Aorta (tissue), 5 donors: ENCODE data around the gene AMDHD1. TPM values are rescaled to one million over a fixed set of nuclear protein-coding genes. Genes with fewer than 3 reads are reported as not detected.
"Not testable (repeated sequence)": the region's sequence is repeated elsewhere in the genome, so short reads cannot be mapped to it uniquely, and the experiment has no call there.

ENCODE experiments used
- ATAC-seq: fragments of 200-7000 bp; cut with Tn5 transposase; one replicate; pipeline ENCODE4 v1.9.1; 2022; ENCODE audit warnings: moderate library complexity; ENCODE audit not compliant: low FRiP score
- DNase-seq, 2 donors: peaks; one replicate each; pipeline ENCODE4 v3.0.0-alpha.2; 2020
- H3K27ac ChIP-seq, 2 donors: one replicate each; pipeline ENCODE4 v1.5.1; 2013; ENCODE audit warnings: low read length in 2 of 2, mild to moderate bottlenecking in 2 of 2, moderate library complexity in 2 of 2, control low read depth in 1 of 2, inconsistent platforms in 1 of 2, low read depth in 1 of 2
- H3K27me3 ChIP-seq, 2 donors: one replicate each; pipeline ENCODE4 v1.6.1; 2013; ENCODE audit warnings: control low read depth in 1 of 2, low read length in 1 of 2, mild to moderate bottlenecking in 1 of 2, moderate library complexity in 1 of 2; ENCODE audit not compliant: insufficient read depth in 2 of 2, control insufficient read depth in 1 of 2
- H3K36me3 ChIP-seq, 2 donors: one replicate each; pipeline ENCODE4 v1.6.1; 2013; ENCODE audit warnings: control low read depth in 1 of 2, low read length in 1 of 2, mild to moderate bottlenecking in 1 of 2; ENCODE audit not compliant: insufficient read depth in 2 of 2, control insufficient read depth in 1 of 2
- H3K4me1 ChIP-seq, 2 donors: one replicate each; pipeline ENCODE4 v1.6.1; 2013; ENCODE audit warnings: low read length in 2 of 2, control low read depth in 1 of 2, mild to moderate bottlenecking in 1 of 2, moderate library complexity in 1 of 2; ENCODE audit not compliant: insufficient read depth in 2 of 2, control insufficient read depth in 1 of 2
- H3K4me3 ChIP-seq, 2 donors: one replicate each; pipeline ENCODE4 v1.5.1; 2013; ENCODE audit warnings: low read length in 2 of 2, control low read depth in 1 of 2, mild to moderate bottlenecking in 1 of 2
- H3K9me3 ChIP-seq: one replicate; pipeline ENCODE4 v1.6.1; 2013; ENCODE audit warnings: mild to moderate bottlenecking, low read length; ENCODE audit not compliant: control insufficient read depth
- WGBS, 2 donors: extraction: QIAGEN DNeasy Blood & Tissue Kit; methylation state at CpG; one replicate each; pipeline ENCODE4 v1.1.7; 2013; 5-methylcytosine and 5-hydroxymethylcytosine counted together
- intact Hi-C, 2 donors: fragments of 100-400 bp; cut with DNase I; formaldehyde crosslinking; loops; one replicate each; pipeline versions ENCODE4 v1.14.2 to v1.15.0; 2022
- polyA plus RNA-seq, 2 donors: library from polyadenylated mRNA; stranded (reverse); fragments of 200-250 nt; gene quantifications; one replicate each; pipeline ENCODE4 v1.2.3, GENCODE V29; 2013
- total RNA-seq, 2 donors: library from RNA; stranded (reverse); fragmentation: NEBNext Ultra II Directional; extraction: Animal tissue kit (Norgen Biotek cat#: 25700); gene quantifications; one replicate each; pipeline ENCODE4 v1.2.1, GENCODE V29; 2021
- donor health status: healthy with polysubstance abuse.
- donor health status: Bipolar disorder and iron deficiency.
- donor health status: DM: no; HTN: no; CAD: no.
- donor health status: DM: no; HTN: no; CAD: no.
- donor health status: DM: yes; HTN: yes; CAD: no.

Gene AMDHD1
- total and polyA plus RNA-seq, 4 donors, result 0.51 to 4.6 (median 0.88) TPM

DNA sequence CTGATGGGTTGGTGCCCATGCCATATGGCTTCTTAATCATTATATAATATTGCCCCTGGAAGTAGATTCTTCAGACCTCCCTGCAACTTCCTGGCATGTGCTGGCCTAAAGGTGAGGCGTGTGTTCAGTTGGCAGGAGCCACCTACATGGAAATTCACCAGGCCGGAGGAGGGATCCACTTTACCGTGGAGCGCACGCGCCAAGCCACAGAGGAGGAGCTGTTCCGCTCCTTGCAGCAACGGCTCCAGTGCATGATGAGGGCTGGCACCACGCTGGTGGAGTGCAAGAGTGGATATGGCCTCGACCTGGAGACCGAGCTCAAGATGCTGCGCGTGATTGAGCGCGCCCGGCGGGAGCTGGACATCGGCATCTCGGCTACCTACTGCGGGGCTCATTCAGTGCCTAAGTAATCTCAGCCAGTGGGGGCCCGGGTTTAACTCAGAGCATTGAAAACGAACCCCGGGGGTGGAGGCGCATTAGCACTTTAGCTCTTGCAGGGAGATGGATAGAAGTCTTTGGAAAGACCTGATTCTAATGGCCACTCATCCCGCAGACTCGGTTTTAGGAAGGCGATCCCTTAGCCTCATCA, 13.5 kb downstream of the AMDHD1 start:
- no peaks in the 10 kb centered on the region for H3K4me1 ChIP-seq
- DNase-seq, result no peak
- ATAC-seq, result no peak
- H3K27ac ChIP-seq, result no peak overlapping the region
- no peaks in the 10 kb centered on the region for H3K36me3 ChIP-seq
- H3K27me3 ChIP-seq, result no peaks in the 10 kb centered on the region
- no peaks in the 10 kb centered on the region for H3K9me3 ChIP-seq
- 56% methylated on average over 27 of the region's 27 CpGs for WGBS, 2 donors
- no peak overlapping the region for H3K4me3 ChIP-seq
- intact Hi-C loops, result no loop called here

DNA sequence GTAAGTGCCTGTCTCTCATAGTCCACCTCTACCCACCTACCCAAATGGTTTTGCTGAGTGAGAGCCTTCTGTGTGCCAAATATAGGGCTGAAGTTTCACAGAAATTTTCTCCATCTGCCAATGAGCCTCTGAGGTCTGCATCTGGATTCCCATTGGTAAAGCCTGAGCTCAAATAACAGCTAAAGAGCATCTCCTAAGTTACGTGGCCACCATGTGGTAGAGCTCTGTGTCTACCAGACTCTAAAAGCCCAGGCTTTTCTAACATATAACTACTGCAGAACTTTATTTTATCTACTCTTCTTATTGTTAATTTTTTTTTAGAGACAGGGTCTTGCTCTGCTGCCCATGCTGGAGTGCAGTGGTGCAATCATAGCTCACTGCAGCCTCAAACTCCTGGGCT, 16.0 kb downstream of the AMDHD1 start:
- intact Hi-C loops, result no loop called here
- ATAC-seq, result no peak
- WGBS, 2 donors, result 13 to 18% methylated on average over 1 of the region's 1 CpG

DNA sequence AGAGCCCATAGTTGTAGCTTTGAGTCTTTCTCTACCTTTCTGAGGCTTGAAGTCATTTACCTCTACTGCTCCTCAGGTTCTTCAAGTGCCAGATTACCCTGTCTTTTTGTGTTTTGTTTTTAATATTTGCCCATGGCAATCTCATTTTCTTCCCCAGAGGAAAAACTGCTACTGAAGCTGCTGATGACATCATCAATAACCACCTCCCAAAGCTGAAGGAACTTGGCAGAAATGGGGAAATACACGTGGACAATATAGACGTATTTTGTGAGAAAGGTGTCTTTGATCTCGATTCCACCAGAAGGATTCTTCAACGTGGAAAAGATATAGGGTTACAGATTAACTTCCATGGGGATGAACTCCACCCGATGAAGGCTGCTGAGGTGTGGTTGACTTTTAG, 17.1 kb downstream of the AMDHD1 start:
- DNase-seq (no peak), ATAC-seq (no peak)
- intact Hi-C loops, result no loop called here
- 68 to 72% methylated on average over 5 of the region's 5 CpGs for WGBS, 2 donors
- Histone ChIP-seq H3K27me3 (no peaks in the 10 kb centered on the region), H3K4me1 (no peaks in the 10 kb centered on the region), H3K27ac (no peak overlapping the region), H3K4me3 (no peak overlapping the region), H3K9me3 (no peaks in the 10 kb centered on the region), H3K36me3 (no peaks in the 10 kb centered on the region)

More for the DNA sequence above, 16.0 kb downstream of the AMDHD1 start:
- H3K9me3 ChIP-seq, result no peaks in the 10 kb centered on the region
- no peak for DNase-seq
- H3K4me3 ChIP-seq, result no peak overlapping the region
- no peak overlapping the region for H3K27ac ChIP-seq
- H3K27me3 ChIP-seq, result no peaks in the 10 kb centered on the region
- H3K4me1 ChIP-seq, result no peaks in the 10 kb centered on the region
- no peaks in the 10 kb centered on the region for H3K36me3 ChIP-seq

DNA sequence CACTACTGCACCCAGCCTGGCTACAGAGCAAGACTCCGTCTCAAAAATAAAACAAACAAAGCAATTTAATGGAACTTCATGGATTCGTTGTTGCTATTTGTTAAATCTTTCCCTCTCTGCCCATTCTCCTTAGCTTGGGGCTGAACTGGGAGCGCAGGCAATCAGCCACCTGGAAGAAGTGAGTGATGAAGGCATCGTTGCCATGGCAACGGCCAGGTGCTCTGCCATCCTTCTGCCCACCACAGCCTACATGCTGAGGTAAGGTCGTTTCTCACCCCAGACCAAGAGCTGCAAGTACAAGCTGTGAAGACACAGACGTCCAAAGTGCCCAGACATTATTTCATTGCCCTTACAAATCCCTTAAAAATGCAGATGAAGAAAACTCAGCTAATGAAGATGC, 19.1 kb downstream of the AMDHD1 start:
- no peak overlapping the region for H3K4me3 ChIP-seq
- no peaks in the 10 kb centered on the region for H3K27me3 ChIP-seq
- ATAC-seq (no peak), DNase-seq (no peak)
- no peaks in the 10 kb centered on the region for H3K36me3 ChIP-seq
- no peaks in the 10 kb centered on the region for H3K4me1 ChIP-seq
- 59 to 63% methylated on average over 7 of the region's 7 CpGs for WGBS, 2 donors
- H3K9me3 ChIP-seq, result no peaks in the 10 kb centered on the region
- intact Hi-C loops, result no loop called here
- no peak overlapping the region for H3K27ac ChIP-seq

DNA sequence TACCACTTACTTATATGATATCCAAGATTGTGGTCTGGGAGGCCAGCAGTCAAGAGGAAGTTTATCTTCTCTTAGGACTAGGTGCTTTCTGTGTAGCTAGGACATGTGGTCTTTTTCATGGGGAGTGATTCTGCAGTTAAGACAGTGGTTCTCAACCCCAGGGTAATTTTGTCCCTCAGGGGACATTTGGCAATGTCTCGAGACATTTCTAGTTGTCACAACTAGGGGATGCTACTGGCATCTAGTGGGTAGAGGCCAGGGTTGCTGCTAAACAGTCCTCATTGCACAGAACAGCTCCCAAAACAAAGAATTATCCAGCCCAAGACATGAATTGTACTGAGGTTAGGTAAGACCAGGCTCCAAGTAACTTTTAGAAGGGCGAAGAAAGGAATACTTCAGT, 20.0 kb downstream of the AMDHD1 start:
- 75 to 91% methylated on average over 2 of the region's 2 CpGs for WGBS, 2 donors
- Histone ChIP-seq H3K9me3 (no peaks in the 10 kb centered on the region), H3K27ac (no peak overlapping the region), H3K36me3 (no peaks in the 10 kb centered on the region), H3K27me3 (no peaks in the 10 kb centered on the region), H3K4me1 (no peaks in the 10 kb centered on the region), H3K4me3 (no peak overlapping the region)
- intact Hi-C loops, result no loop called here
- DNase-seq, result no peak
- no peak for ATAC-seq

DNA sequence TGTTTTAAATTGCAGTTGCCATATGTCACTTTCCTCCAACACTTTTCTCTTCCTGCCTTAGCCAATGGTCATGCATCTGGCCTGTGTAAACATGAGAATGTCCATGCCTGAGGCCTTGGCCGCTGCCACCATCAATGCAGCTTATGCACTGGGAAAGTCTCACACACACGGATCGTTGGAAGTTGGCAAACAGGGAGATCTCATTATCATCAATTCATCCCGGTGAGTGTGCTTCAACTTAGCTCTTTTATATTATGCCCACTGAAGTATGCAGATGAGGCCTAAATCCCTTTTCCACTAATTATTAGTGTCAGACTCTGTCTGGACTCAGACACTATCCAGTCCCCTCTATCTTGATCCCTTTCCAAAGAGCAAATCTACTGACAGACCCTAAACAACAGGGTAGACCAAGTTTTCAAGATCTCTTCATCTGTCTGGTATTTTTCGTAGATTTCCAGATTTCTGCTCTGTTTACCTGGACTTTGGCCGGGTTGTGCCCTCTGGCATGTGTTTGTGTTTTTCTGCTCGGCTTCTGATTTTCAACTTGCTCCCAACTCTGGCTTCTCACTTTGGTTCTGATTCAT, 23.2 kb downstream of the AMDHD1 start:
- ATAC-seq (no peak), DNase-seq (no peak)
- intact Hi-C loops, result no loop called here
- Histone ChIP-seq H3K4me3 (no peak overlapping the region), H3K9me3 (no peaks in the 10 kb centered on the region), H3K4me1 (no peaks in the 10 kb centered on the region), H3K27me3 (no peaks in the 10 kb centered on the region), H3K27ac (no peak overlapping the region), H3K36me3 (no peaks in the 10 kb centered on the region)
- 62 to 68% methylated on average over 7 of the region's 7 CpGs for WGBS, 2 donors

DNA sequence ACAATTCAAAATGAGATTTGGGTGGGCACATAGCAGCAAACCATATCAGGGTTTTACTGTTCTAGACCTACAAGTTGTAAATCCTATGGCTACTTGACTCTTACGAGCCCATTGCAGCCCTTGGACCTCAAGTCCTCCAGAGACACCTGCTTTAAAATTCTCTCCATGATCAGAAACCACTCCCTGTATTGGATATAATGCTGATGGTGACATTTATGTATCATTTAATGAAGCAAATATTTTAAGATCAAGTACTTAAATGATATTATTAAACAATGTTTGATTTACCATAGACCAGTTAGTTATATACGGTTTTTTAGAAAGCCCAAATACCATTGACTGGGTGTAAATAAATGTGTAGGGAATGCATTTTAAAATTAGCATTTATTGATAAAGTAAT, 24.2 kb downstream of the AMDHD1 start:
- Histone ChIP-seq H3K9me3 (no peaks in the 10 kb centered on the region), H3K4me3 (no peak overlapping the region), H3K36me3 (no peaks in the 10 kb centered on the region), H3K4me1 (no peaks in the 10 kb centered on the region), H3K27me3 (no peaks in the 10 kb centered on the region), H3K27ac (no peak overlapping the region)
- DNase-seq, result no peak
- intact Hi-C loops, result no loop called here
- no peak for ATAC-seq
- WGBS, 2 donors, result 96 to 97% methylated on average over 2 of the region's 2 CpGs

DNA sequence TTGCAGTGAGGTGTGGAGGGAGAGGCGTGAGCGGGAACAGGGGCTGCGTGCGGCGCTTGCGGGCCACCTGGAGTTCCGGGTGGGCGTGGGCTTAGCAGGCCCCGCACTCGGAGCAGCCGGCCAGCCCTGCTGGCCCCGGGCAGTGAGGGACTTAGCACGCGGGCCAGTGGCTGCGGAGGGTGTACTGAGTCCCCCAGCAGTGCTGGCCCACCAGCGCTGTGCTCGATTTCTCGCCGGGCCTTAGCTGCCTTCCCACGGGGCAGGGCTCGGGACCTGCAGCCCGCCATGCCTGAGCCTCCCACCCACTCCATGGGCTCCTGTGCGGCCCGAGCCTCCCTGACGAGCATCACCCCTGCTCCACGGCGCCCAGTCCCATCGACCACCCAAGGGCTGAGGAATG, 26.0 kb downstream of the AMDHD1 start:
- H3K9me3 ChIP-seq, H3K4me1 ChIP-seq, H3K27me3 ChIP-seq, intact Hi-C loops, H3K36me3 ChIP-seq, H3K4me3 ChIP-seq, ATAC-seq, H3K27ac ChIP-seq, DNase-seq: not testable (repeated sequence)
- WGBS, 2 donors, result 93 to 96% methylated on average over 21 to 28 of the region's 28 CpGs

DNA sequence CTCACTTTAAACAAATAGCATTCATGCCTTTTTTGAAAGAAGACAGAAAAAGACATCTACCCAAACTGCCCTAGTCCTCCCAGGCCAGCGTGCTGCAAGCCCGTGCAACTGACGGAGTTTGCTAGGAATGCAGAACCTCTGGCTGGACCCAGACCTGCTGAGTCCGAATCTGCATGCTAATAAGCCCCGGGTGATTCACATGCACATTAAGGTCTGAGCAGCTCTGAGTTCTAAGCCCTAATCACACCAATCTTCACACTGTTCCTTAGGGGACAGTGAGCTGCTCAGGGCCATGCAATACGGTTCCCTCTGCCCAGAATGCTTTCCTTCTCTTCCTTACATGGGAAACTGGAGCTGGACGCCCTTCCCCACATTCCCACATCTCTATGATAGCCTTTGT, 27.8 kb downstream of the AMDHD1 start:
- DNase-seq (no peak), ATAC-seq (no peak)
- Histone ChIP-seq H3K36me3 (no peaks in the 10 kb centered on the region), H3K27ac (no peak overlapping the region), H3K4me1 (no peaks in the 10 kb centered on the region), H3K9me3 (no peaks in the 10 kb centered on the region), H3K27me3 (no peaks in the 10 kb centered on the region), H3K4me3 (no peak overlapping the region)
- 50 to 52% methylated on average over 7 of the region's 7 CpGs for WGBS, 2 donors
- intact Hi-C loops, result no loop called here
